GM18517 (cell line): Measurements from ENCODE around the gene OBP2A.
"Not testable (repeated sequence)": the region's sequence is repeated elsewhere in the genome, so short reads cannot be mapped to it uniquely, and the experiment has no call there.

Experiments
- ATAC-seq: cut with Tn5 transposase; IDR thresholded peaks from one replicate; pipeline ENCODE4 v1.9.1; 2021; ENCODE audit warnings: mild to moderate bottlenecking, moderate library complexity; ENCODE audit not compliant: unreplicated experiment

The OBP2A gene

GRCh38 chr9:135509458-135509857, 36.5 kb upstream of the OBP2A start:
- ATAC-seq, result no peak

GRCh38 chr9:135512241-135512603, 33.7 kb upstream of the OBP2A start:
- no peak for ATAC-seq

- ATAC-seq, result no peak
Measured at GRCh38 chr9:135512904-135513303, 33.0 kb upstream of the OBP2A start.

GRCh38 chr9:135513351-135513846, 32.5 kb upstream of the OBP2A start:
- ATAC-seq, result no peak

- not testable (repeated sequence) for ATAC-seq
Measured at GRCh38 chr9:135513906-135514305, 32.0 kb upstream of the OBP2A start.

GRCh38 chr9:135514342-135515082, 31.4 kb upstream of the OBP2A start:
- no peak for ATAC-seq

GRCh38 chr9:135515083-135515951, 30.6 kb upstream of the OBP2A start:
- no peak for ATAC-seq

GRCh38 chr9:135516132-135516860, 29.6 kb upstream of the OBP2A start:
- no peak for ATAC-seq

- no peak for ATAC-seq
Measured at GRCh38 chr9:135517407-135517822, 28.5 kb upstream of the OBP2A start.

- no peak for ATAC-seq
Measured at GRCh38 chr9:135519179-135519971, 26.6 kb upstream of the OBP2A start.

GRCh38 chr9:135520916-135521607, 24.9 kb upstream of the OBP2A start, which contains the start of gene LCN1:
Gene LCN1 (plus strand): TSS chr9:135521440. CDS start chr9:135521498, 58 bp downstream.
- ATAC-seq, result no peak

GRCh38 chr9:135521608-135522095, 24.3 kb upstream of the OBP2A start:
- ATAC-seq, result no peak

- ATAC-seq, result no peak
Measured at GRCh38 chr9:135522137-135522877, 23.6 kb upstream of the OBP2A start.

- no peak for ATAC-seq
Measured at GRCh38 chr9:135522931-135523330, 23.0 kb upstream of the OBP2A start.

GRCh38 chr9:135523521-135524129, 22.3 kb upstream of the OBP2A start:
- ATAC-seq, result no peak

- no peak for ATAC-seq
Measured at GRCh38 chr9:135524130-135524861, 21.6 kb upstream of the OBP2A start.

- ATAC-seq, result no peak
Measured at GRCh38 chr9:135525241-135526088, 20.5 kb upstream of the OBP2A start.
